ENCODE data around the gene FAM217A.

Gene FAM217A

GRCh38 chr6:4059115-4059777, 19.7 kb downstream of the FAM217A start:
- Mint-ChIP-seq H3K36me3 (ENCODE audit: low read depth) (peaks cover 59% of the 10 kb centered on the region), H3K4me3 (no peak overlapping the region), H3K4me1 (no peaks in the 10 kb centered on the region), H3K9me3 (no peaks in the 10 kb centered on the region), H3K27ac (no peak overlapping the region), H3K27me3 (ENCODE audit: low read depth, poor library complexity) (peaks cover 3% of the 10 kb centered on the region)
- no peak for DNase-seq
- TF ChIP-seq CTCF (IDR thresholded peaks at IDR 0.05): no peak

- Mint-ChIP-seq H3K4me3 (no peak overlapping the region), H3K9me3 (no peaks in the 10 kb centered on the region), H3K27me3 (ENCODE audit: low read depth, poor library complexity) (peaks cover 3% of the 10 kb centered on the region), H3K36me3 (ENCODE audit: low read depth) (peaks cover 56% of the 10 kb centered on the region), H3K27ac (peak overlapping the region; percentile 4), H3K4me1 (no peaks in the 10 kb centered on the region)
- no peak for DNase-seq
- TF ChIP-seq CTCF (IDR thresholded peaks at IDR 0.05): no peak
Observed at GRCh38 chr6:4057036-4057435, 21.9 kb downstream of the FAM217A start.

- Mint-ChIP-seq H3K4me1 (no peaks in the 10 kb centered on the region), H3K27ac (peak overlapping the region; percentile 27)
- no peak for DNase-seq
Observed at GRCh38 chr6:4055420-4056041, 23.4 kb downstream of the FAM217A start.

GRCh38 chr6:4049246-4049645, 29.7 kb downstream of the FAM217A start:
- Mint-ChIP-seq H3K4me1 (no peaks in the 10 kb centered on the region), H3K36me3 (ENCODE audit: low read depth) (peaks cover 87% of the 10 kb centered on the region), H3K27me3 (ENCODE audit: low read depth, poor library complexity) (no peaks in the 10 kb centered on the region), H3K9me3 (no peaks in the 10 kb centered on the region), H3K27ac (no peak overlapping the region), H3K4me3 (no peak overlapping the region)
- no peak for DNase-seq
- no peak for TF ChIP-seq CTCF (IDR thresholded peaks at IDR 0.05)

More at GRCh38 chr6:4055420-4056041, 23.4 kb downstream of the FAM217A start:
- TF ChIP-seq CTCF (IDR thresholded peaks at IDR 0.05): no peak
- H3K9me3 Mint-ChIP-seq: no peaks in the 10 kb centered on the region
- H3K36me3 Mint-ChIP-seq (ENCODE audit: low read depth): peaks cover 68% of the 10 kb centered on the region
- H3K27me3 Mint-ChIP-seq (ENCODE audit: low read depth, poor library complexity): peaks cover 3% of the 10 kb centered on the region
- no peak overlapping the region for H3K4me3 Mint-ChIP-seq

GRCh38 chr6:4041480-4041879, 37.5 kb downstream of the FAM217A start:
- no peaks in the 10 kb centered on the region for H3K9me3 Mint-ChIP-seq
- H3K4me3 Mint-ChIP-seq: no peak overlapping the region
- no peak overlapping the region for H3K27ac Mint-ChIP-seq
- no peaks in the 10 kb centered on the region for H3K27me3 Mint-ChIP-seq (ENCODE audit: low read depth, poor library complexity)
- DNase-seq: no peak
- TF ChIP-seq CTCF (IDR thresholded peaks at IDR 0.05): no peak
- H3K4me1 Mint-ChIP-seq: no peaks in the 10 kb centered on the region
- H3K36me3 Mint-ChIP-seq (ENCODE audit: low read depth): peaks cover 87% of the 10 kb centered on the region

- H3K4me1 Mint-ChIP-seq: no peaks in the 10 kb centered on the region
- H3K36me3 Mint-ChIP-seq (ENCODE audit: low read depth): peaks cover 82% of the 10 kb centered on the region
- H3K27ac Mint-ChIP-seq: no peak overlapping the region
- DNase-seq: no peak
- H3K4me3 Mint-ChIP-seq: no peak overlapping the region
- H3K27me3 Mint-ChIP-seq (ENCODE audit: low read depth, poor library complexity): no peaks in the 10 kb centered on the region
- no peaks in the 10 kb centered on the region for H3K9me3 Mint-ChIP-seq
- TF ChIP-seq CTCF (IDR thresholded peaks at IDR 0.05): no peak
Observed at GRCh38 chr6:4039348-4039747, 39.6 kb downstream of the FAM217A start.
